Fibroblast of lung (primary cell): Measurements from ENCODE around the gene ARID5A.

Source experiments
- CTCF ChIP-seq, 2 donors: IDR thresholded peaks in 1 of 2; conservative IDR thresholded peaks in 1 of 2; 1 replicate in 1 of 2; 2 replicates in 1 of 2; pipeline ENCODE4 v1.5.1; 2011 to 2012; ENCODE audit warnings: low read length in 2 of 2, control low read depth in 1 of 2, inconsistent platforms in 1 of 2, low read depth in 1 of 2, mild to moderate bottlenecking in 1 of 2
- EZH2 ChIP-seq: IDR thresholded peaks from 2 replicates; pipeline ENCODE4 v1.5.1; 2012; ENCODE audit warnings: low read length, control low read depth, mild to moderate bottlenecking; ENCODE audit errors: missing control alignments

DNA sequence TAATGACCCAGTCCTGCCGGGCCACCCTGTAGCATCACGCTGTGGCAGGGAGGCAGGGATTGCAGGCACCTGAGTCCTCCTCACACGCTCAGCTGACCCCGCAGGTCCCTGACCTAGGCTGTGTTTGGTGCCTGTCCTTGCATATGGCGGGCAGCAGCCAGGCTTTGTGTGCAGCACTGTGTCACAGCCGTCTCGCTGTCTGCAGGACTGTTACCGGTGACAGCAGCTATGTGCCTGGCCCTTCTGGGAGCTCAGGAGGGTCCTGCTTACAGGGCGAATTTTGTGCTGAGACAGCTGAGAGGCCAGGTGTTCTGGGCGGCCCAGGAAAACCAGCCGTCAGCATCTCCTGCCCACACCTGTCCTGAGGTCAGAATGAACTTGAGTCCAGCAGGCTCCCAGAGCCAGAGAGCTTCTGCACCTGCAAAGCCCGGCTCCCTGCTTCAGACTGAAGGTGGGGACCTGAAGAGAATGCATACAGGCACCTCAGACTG, 10.4 kb upstream of the ARID5A start:
- TF ChIP-seq EZH2 = no peak
- TF ChIP-seq CTCF (conservative IDR thresholded peaks at IDR 0.05 in 1 of 2, IDR thresholded peaks at IDR 0.05 in 1 of 2; ENCODE audit: low read depth in 1 of 2, low read length in 2 of 2) = no peak
